Naive B cell (primary cell): ENCODE data around the gene OLFML3. TPM values are rescaled to one million over a fixed set of nuclear protein-coding genes. Genes with fewer than 3 reads are reported as not detected.

Experiments used
- ATAC-seq, 2 donors: fragments of 150-1000 bp; cut with Tn5 transposase; 2 replicates each; pipeline ENCODE4 v1.10.0; 2021; ENCODE audit warnings: low read depth in 2 of 2, mild to moderate bottlenecking in 2 of 2, moderate library complexity in 2 of 2
- DNase-seq: peaks from one replicate; pipeline ENCODE4 v3.0.0; 2022
- H3K27ac Mint-ChIP-seq, 6 donors: one replicate each; pipeline ENCODE4 v1.8.0; 2020 to 2022; ENCODE audit warnings: mild to moderate bottlenecking in 6 of 6, mixed read lengths in 6 of 6, moderate library complexity in 5 of 6, inconsistent platforms in 2 of 6
- H3K27me3 Mint-ChIP-seq, 3 donors: one replicate each; pipeline ENCODE4 v1.8.0; 2021 to 2022; ENCODE audit warnings: mixed read lengths in 3 of 3, mild to moderate bottlenecking in 1 of 3
- H3K36me3 Mint-ChIP-seq, 2 donors: one replicate each; pipeline ENCODE4 v1.8.0; 2020 to 2022; ENCODE audit warnings: mixed read lengths in 2 of 2, inconsistent platforms in 1 of 2, mild to moderate bottlenecking in 1 of 2
- H3K4me1 Mint-ChIP-seq, 3 donors: one replicate each; pipeline ENCODE4 v1.8.0; 2020 to 2022; ENCODE audit warnings: mixed read lengths in 3 of 3, inconsistent platforms in 1 of 3, mild to moderate bottlenecking in 1 of 3, moderate library complexity in 1 of 3
- H3K4me3 Mint-ChIP-seq, 8 donors: one replicate each; pipeline ENCODE4 v1.8.0; 2020 to 2022; ENCODE audit warnings: mild to moderate bottlenecking in 8 of 8, mixed read lengths in 8 of 8, moderate library complexity in 8 of 8, inconsistent platforms in 2 of 8
- H3K9me3 Mint-ChIP-seq, 7 donors: one replicate each; pipeline ENCODE4 v1.8.0; 2020 to 2022; ENCODE audit warnings: mixed read lengths in 7 of 7, mild to moderate bottlenecking in 5 of 7, inconsistent platforms in 2 of 7, moderate library complexity in 1 of 7
- polyA plus RNA-seq, 6 donors: library from polyadenylated mRNA; unstranded; fragments of 300-500 nt; fragmentation: Illumina TruSeq; gene quantifications; one replicate each; pipeline ENCODE4 v1.2.3, GENCODE V29; 2021; ENCODE audit warnings: low read depth in 6 of 6

Gene OLFML3
- polyA plus RNA-seq, 6 donors from 2014 or later = not detected

DNA sequence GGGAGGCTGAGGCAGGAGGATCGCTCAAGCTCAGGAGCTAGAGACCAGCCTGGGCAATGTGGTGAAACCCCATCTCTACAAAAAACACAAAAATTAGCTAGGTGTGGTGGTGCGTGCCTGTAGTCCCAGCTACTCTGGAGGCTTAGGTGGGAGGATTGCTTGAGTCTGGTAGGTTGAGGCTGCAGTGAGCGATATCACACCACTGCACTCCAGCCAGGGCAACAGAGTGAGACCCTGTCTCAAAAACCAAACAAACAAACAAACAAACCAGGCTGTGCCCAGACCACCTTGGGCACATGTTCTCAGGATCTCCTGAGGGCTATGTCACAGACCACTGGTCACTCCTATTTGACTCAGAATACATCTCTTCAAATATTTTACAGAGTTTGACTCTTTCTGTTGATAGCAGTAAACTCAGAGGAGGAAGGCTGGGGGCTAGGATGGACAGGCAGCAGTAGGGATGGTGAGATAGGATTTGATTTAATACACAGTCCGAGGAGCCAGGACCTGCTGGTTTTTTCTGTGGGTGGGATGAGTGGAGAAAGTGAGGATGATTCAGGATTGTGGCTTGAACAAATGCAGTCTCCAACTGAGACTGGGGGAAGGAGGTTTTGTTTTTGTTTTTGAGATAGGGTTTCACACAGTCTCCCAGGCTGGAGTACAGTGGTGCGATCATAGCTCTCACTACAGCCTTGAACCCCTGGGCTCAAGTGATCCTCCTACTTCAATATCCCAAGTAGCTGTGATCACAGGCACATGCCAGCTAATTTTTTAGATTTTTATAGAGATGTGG, 46.5 kb downstream of the OLFML3 start:
- H3K4me1 Mint-ChIP-seq = no peaks in the 10 kb centered on the region
- H3K36me3 Mint-ChIP-seq = no peaks in the 10 kb centered on the region
- H3K9me3 Mint-ChIP-seq = no peaks in the 10 kb centered on the region
- no peak overlapping the region for H3K27ac Mint-ChIP-seq
- no peak for ATAC-seq
- peaks cover 6 to 13% (median 6%) of the 10 kb centered on the region in 3 donors for H3K27me3 Mint-ChIP-seq
- no peak overlapping the region for H3K4me3 Mint-ChIP-seq
- no peak for DNase-seq

DNA sequence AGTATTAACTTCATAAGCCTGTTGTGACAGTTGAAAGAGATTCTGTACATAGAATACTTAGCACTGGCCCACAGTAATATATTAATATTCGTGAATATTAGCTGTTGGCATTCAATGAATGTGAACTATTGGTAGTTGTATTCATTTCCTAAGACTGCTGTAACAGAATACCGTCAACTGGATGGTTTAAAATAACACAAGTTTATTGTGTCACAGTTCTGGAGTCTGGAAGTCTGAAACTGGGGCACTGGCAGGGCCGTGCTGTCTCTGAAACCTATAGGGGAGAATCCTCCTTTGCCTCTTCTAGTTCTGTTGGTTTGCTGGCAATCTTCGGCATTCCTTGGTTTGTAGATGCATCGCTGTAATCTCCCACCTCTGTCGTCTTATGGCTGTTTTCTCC, 47.5 kb downstream of the OLFML3 start:
- DNase-seq (no peak), ATAC-seq (no peak)
- no peak overlapping the region for H3K4me3 Mint-ChIP-seq
- H3K27ac Mint-ChIP-seq = no peak overlapping the region
- peaks cover 0 to 13% (median 6%) of the 10 kb centered on the region in 3 donors for H3K27me3 Mint-ChIP-seq
- H3K4me1 Mint-ChIP-seq = no peaks in the 10 kb centered on the region
- H3K36me3 Mint-ChIP-seq = no peaks in the 10 kb centered on the region
- no peaks in the 10 kb centered on the region for H3K9me3 Mint-ChIP-seq

Other genes with a start within 250 kb of the OLFML3 start
- gene PHTF1, start 220.0 kb upstream of the OLFML3 start, polyA plus RNA-seq = 10 to 100 TPM in 2 of 6 donors, 1 to 10 TPM in 4; 6.7 to 13.4 (median 9.6) TPM
- 10 to 100 TPM; 28.7 to 39.0 (median 36.4) TPM for gene RSBN1, start 167.0 kb upstream of the OLFML3 start, polyA plus RNA-seq
- 10 to 100 TPM; 27.3 to 56.2 (median 41.0) TPM for gene PTPN22, start 107.8 kb upstream of the OLFML3 start, polyA plus RNA-seq
- gene BCL2L15, start 91.9 kb upstream of the OLFML3 start, polyA plus RNA-seq = under 1 TPM in 2 of 6 donors, not detected in 4; 0.05 TPM
- gene AP4B1, start 74.7 kb upstream of the OLFML3 start, polyA plus RNA-seq = 10 to 100 TPM; 13.6 to 24.6 (median 15.8) TPM
- gene DCLRE1B, start 74.1 kb upstream of the OLFML3 start, polyA plus RNA-seq = 1 to 10 TPM; 2.7 to 7.5 (median 5.0) TPM
- gene HIPK1, start 50.1 kb upstream of the OLFML3 start, polyA plus RNA-seq = 1 to 10 TPM in 5 of 6 donors, under 1 TPM in 1; 0.08 to 8.6 (median 6.4) TPM
- gene SYT6, start 174.4 kb downstream of the OLFML3 start, polyA plus RNA-seq = not detected